Gastroesophageal sphincter (tissue), 3 donors: ENCODE results near the gene SLC15A3.
"Not testable (repeated sequence)": the region's sequence is repeated elsewhere in the genome, so short reads cannot be mapped to it uniquely, and the experiment has no call there.

Source experiments
- CTCF ChIP-seq, 4 experiments: fragments of 200-600 bp in 2 of 4; fragments of 450-650 bp in 2 of 4; sonication (generic) in 1 of 4; IDR thresholded peaks; one replicate each; pipeline ENCODE4 v1.5.1; 2017 to 2019; ENCODE audit warnings: antibody characterized with exemption in 4 of 4, mild to moderate bottlenecking in 2 of 4, moderate library complexity in 2 of 4
- EP300 ChIP-seq: sonication (generic); formaldehyde crosslinking; IDR thresholded peaks from one replicate; pipeline ENCODE4 v1.6.1; 2017; ENCODE audit warnings: antibody characterized with exemption, mild to moderate bottlenecking
- POLR2A ChIP-seq, 2 donors: fragments of 450-650 bp; IDR thresholded peaks; one replicate each; pipeline ENCODE4 v1.6.1; 2017; ENCODE audit warnings: antibody characterized with exemption in 2 of 2, mild to moderate bottlenecking in 2 of 2, moderate library complexity in 1 of 2

- TF ChIP-seq CTCF (IDR thresholded peaks at IDR 0.05); POLR2A (IDR thresholded peaks at IDR 0.05); EP300: not testable (repeated sequence)
Observed at GRCh38 chr11:60909680-60910280, 42.2 kb downstream of the SLC15A3 start.
